ENCODE results near the gene NOP53. TPM values are rescaled to one million over a fixed set of nuclear protein-coding genes. Genes with fewer than 3 reads are reported as not detected.

NOP53 gene
- total and polyA plus RNA-seq, 2 of the 13 experiments (the other 11 are each of a cell fraction or from before 2014, with no cell fraction given), result 53.9 to 141 TPM

DNA sequence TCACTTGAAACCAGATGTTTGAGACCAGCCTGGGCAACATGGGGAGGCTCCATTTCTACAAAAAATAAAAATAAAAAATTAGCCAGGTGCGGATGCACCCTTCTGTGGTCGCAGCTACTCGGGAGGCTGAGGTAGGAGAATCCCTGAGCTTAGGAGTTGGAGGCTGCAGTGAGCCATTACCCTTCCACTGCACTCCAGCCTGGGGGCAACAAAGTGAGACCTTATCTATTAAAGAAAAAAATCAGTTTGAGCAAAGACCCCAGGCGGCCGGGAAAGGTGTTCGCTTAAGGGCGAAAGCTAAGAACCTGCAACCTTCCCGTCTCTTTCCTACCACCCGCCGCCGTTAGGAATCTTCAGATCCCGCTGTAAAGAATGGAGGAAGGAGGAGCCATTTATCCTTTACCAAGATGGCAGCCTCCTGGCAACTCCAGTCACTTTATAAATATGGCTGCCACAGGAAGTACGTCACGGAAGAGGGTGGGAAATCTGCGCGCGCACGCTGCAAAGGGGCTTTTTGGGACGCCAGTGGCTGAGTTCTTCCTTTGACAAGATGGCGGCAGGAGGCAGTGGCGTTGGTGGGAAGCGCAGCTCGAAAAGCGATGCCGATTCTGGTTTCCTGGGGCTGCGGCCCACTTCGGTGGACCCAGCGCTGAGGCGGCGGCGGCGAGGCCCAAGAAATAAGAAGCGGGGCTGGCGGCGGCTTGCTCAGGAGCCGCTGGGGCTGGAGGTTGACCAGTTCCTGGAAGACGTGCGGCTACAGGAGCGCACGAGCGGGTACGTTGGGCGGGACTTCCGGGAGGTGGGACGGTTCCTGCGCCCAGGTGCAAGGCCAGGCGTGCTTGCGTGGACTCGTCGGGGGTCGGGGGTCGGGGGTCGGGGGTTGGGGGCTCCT lies at the start of gene NOP53 (continued):
- TF ChIP-seq, protein P1, sequence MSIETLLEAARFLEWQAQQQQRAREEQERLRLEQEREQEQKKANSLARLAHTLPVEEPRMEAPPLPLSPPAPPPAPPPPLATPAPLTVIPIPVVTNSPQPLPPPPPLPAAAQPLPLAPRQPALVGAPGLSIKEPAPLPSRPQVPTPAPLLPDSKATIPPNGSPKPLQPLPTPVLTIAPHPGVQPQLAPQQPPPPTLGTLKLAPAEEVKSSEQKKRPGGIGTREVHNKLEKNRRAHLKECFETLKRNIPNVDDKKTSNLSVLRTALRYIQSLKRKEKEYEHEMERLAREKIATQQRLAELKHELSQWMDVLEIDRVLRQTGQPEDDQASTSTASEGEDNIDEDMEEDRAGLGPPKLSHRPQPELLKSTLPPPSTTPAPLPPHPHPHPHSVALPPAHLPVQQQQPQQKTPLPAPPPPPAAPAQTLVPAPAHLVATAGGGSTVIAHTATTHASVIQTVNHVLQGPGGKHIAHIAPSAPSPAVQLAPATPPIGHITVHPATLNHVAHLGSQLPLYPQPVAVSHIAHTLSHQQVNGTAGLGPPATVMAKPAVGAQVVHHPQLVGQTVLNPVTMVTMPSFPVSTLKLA (IDR thresholded peaks at IDR 0.05), result no peak; the same call in 1 of the 2 replicates
- TF ChIP-seq, protein P2, sequence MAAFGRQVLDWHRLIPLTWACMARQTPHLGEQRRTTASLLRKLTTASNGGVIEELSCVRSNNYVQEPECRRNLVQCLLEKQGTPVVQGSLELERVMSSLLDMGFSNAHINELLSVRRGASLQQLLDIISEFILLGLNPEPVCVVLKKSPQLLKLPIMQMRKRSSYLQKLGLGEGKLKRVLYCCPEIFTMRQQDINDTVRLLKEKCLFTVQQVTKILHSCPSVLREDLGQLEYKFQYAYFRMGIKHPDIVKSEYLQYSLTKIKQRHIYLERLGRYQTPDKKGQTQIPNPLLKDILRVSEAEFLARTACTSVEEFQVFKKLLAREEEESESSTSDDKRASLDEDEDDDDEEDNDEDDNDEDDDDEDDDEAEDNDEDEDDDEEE (CRISPR knock-in tag; IDR thresholded peaks at IDR 0.05), result no peak
- TF ChIP-seq PHF8 (CRISPR knock-in tag; IDR thresholded peaks at IDR 0.05) (peak; percentile 94), ZNF670 (CRISPR knock-in tag; IDR thresholded peaks at IDR 0.05; ENCODE audit: borderline replicate concordance) (no peak; the same call in 1 of the 2 replicates), ZNF891 (CRISPR knock-in tag; IDR thresholded peaks at IDR 0.05) (peak; percentile 76; the same call in 1 of the 2 replicates), KDM4B (CRISPR knock-in tag; IDR thresholded peaks at IDR 0.05) (no peak), FOXA1 (IDR thresholded peaks at IDR 0.05) (no peak), FOXA1 (CRISPR knock-in tag; IDR thresholded peaks at IDR 0.05) (peak; percentile 31; the same call in 1 of the 2 replicates), ZNF264 (CRISPR knock-in tag; IDR thresholded peaks at IDR 0.05) (no peak), ZKSCAN8 (CRISPR knock-in tag; IDR thresholded peaks at IDR 0.05; ENCODE audit: borderline replicate concordance) (no peak), ZNF331 (CRISPR knock-in tag; IDR thresholded peaks at IDR 0.05) (peak; percentile 54; the same call in 1 of the 2 replicates), ZNF563 (CRISPR knock-in tag; IDR thresholded peaks at IDR 0.05) (0 out of 2 replicates have a peak, but pooled peaks have one; percentile 9), SOX5 (CRISPR knock-in tag; IDR thresholded peaks at IDR 0.05; ENCODE audit: borderline replicate concordance) (no peak), POLR2A (IDR thresholded peaks at IDR 0.05; ENCODE audit: insufficient read depth in 1 of 2, low read depth in 2 of 2, low read length in 2 of 2) (peak; percentile 83 to 94), ZNF44 (CRISPR knock-in tag; IDR thresholded peaks at IDR 0.05) (no peak), ZNF230 (CRISPR knock-in tag; IDR thresholded peaks at IDR 0.05) (peak; percentile 67; the same call in 1 of the 2 replicates), ZNF382 (CRISPR knock-in tag; IDR thresholded peaks at IDR 0.05; ENCODE audit: borderline replicate concordance) (no peak), HOXA5 (CRISPR knock-in tag; IDR thresholded peaks at IDR 0.05) (peak; percentile 93), SMARCC2 (IDR thresholded peaks at IDR 0.05) (no peak), NPAS2 (CRISPR knock-in tag; IDR thresholded peaks at IDR 0.05; ENCODE audit: borderline replicate concordance) (no peak), TBL1XR1 (IDR thresholded peaks at IDR 0.05; ENCODE audit: borderline replicate concordance, low read length, partially characterized antibody) (no peak)
- TF ChIP-seq, protein P3, sequence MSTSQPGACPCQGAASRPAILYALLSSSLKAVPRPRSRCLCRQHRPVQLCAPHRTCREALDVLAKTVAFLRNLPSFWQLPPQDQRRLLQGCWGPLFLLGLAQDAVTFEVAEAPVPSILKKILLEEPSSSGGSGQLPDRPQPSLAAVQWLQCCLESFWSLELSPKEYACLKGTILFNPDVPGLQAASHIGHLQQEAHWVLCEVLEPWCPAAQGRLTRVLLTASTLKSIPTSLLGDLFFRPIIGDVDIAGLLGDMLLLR (CRISPR knock-in tag; IDR thresholded peaks at IDR 0.05), result 0 out of 2 replicates have a peak, but pooled peaks have one; percentile 32
- TF ChIP-seq, protein P4, sequence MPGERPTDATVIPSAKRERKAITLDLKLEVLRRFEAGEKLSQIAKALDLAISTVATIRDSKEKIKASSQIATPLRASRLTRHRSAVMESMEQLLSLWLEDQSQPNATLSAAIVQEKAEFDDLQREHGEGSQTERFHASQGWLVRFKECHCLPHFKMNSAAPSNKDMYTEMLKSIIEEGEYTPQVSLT (CRISPR knock-in tag; IDR thresholded peaks at IDR 0.05; ENCODE audit: borderline replicate concordance, low read depth), result no peak
- TF ChIP-seq, protein P5, sequence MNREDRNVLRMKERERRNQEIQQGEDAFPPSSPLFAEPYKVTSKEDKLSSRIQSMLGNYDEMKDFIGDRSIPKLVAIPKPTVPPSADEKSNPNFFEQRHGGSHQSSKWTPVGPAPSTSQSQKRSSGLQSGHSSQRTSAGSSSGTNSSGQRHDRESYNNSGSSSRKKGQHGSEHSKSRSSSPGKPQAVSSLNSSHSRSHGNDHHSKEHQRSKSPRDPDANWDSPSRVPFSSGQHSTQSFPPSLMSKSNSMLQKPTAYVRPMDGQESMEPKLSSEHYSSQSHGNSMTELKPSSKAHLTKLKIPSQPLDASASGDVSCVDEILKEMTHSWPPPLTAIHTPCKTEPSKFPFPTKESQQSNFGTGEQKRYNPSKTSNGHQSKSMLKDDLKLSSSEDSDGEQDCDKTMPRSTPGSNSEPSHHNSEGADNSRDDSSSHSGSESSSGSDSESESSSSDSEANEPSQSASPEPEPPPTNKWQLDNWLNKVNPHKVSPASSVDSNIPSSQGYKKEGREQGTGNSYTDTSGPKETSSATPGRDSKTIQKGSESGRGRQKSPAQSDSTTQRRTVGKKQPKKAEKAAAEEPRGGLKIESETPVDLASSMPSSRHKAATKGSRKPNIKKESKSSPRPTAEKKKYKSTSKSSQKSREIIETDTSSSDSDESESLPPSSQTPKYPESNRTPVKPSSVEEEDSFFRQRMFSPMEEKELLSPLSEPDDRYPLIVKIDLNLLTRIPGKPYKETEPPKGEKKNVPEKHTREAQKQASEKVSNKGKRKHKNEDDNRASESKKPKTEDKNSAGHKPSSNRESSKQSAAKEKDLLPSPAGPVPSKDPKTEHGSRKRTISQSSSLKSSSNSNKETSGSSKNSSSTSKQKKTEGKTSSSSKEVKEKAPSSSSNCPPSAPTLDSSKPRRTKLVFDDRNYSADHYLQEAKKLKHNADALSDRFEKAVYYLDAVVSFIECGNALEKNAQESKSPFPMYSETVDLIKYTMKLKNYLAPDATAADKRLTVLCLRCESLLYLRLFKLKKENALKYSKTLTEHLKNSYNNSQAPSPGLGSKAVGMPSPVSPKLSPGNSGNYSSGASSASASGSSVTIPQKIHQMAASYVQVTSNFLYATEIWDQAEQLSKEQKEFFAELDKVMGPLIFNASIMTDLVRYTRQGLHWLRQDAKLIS (CRISPR knock-in tag; IDR thresholded peaks at IDR 0.05), result 0 out of 2 replicates have a peak, but pooled peaks have one; percentile 21
